Osteoblast (primary cell): Measurements from ENCODE around the gene MARS1. TPM values are rescaled to one million over a fixed set of nuclear protein-coding genes. Genes with fewer than 3 reads are reported as not detected.

Experiments
- DNase-seq: peaks from one replicate; pipeline ENCODE4 v3.0.0; 2011; ENCODE audit warnings: low spot score, mixed read lengths; ENCODE audit not compliant: insufficient read length; ENCODE audit errors: missing footprints
- H2AFZ ChIP-seq: 2 replicates; pipeline ENCODE4 v1.6.0; 2011; ENCODE audit warnings: mild to moderate bottlenecking, low read length
- H3K27ac ChIP-seq: 2 replicates; pipeline ENCODE4 v1.5.1; 2011; ENCODE audit warnings: mild to moderate bottlenecking, low read depth, low read length, moderate library complexity
- H3K27me3 ChIP-seq: 2 replicates; pipeline ENCODE4 v1.6.0; 2012; ENCODE audit warnings: mild to moderate bottlenecking, control low read depth, inconsistent platforms, low read length, moderate library complexity; ENCODE audit not compliant: insufficient read depth
- H3K36me3 ChIP-seq: 2 replicates; pipeline ENCODE4 v1.5.1; 2011; ENCODE audit warnings: mild to moderate bottlenecking, low read length, control low read depth, moderate library complexity; ENCODE audit not compliant: insufficient read depth
- H3K4me1 ChIP-seq: 2 replicates; pipeline ENCODE4 v1.5.1; 2011; ENCODE audit warnings: mild to moderate bottlenecking, low read length, control low read depth, moderate library complexity; ENCODE audit not compliant: insufficient read depth
- H3K4me2 ChIP-seq: 2 replicates; pipeline ENCODE4 v1.6.0; 2011; ENCODE audit warnings: mild to moderate bottlenecking, low read length; ENCODE audit not compliant: insufficient read depth
- H3K4me3 ChIP-seq: fragments of 200-600 bp; sonication (generic); 3 replicates; pipeline ENCODE4 v1.5.1; 2012; ENCODE audit warnings: mild to moderate bottlenecking, low read length, inconsistent platforms; ENCODE audit not compliant: insufficient read depth
- H3K79me2 ChIP-seq: 2 replicates; pipeline ENCODE4 v1.6.0; 2012; ENCODE audit warnings: mild to moderate bottlenecking, low read length, control low read depth, inconsistent platforms; ENCODE audit not compliant: insufficient read depth
- H3K9me3 ChIP-seq: 2 replicates; pipeline ENCODE4 v1.5.1; 2011; ENCODE audit warnings: low read depth, low read length, control low read depth
- H4K20me1 ChIP-seq: 2 replicates; pipeline ENCODE4 v1.6.0; 2012; ENCODE audit warnings: mild to moderate bottlenecking, low read length, control low read depth; ENCODE audit not compliant: insufficient read depth
- CTCF ChIP-seq: IDR thresholded peaks from 2 replicates; pipeline ENCODE4 v1.5.1; 2011; ENCODE audit warnings: mild to moderate bottlenecking, low read depth, low read length, moderate library complexity; ENCODE audit errors: extremely low read depth
- total RNA-seq: library from RNA; depleted of rRNA; stranded (reverse); fragments of >200 nt; gene quantifications from 2 replicates; pipeline ENCODE4 v1.2.3, GENCODE V29; 2012

The MARS1 gene
- total RNA-seq, 1 donor: 187 TPM

- peaks cover 43% of the 10 kb centered on the region for H3K4me1 ChIP-seq
- peak overlapping the region; percentile 77 for H3K4me3 ChIP-seq
- peak overlapping the region; percentile 96 for H3K4me2 ChIP-seq
- peak; percentile 90 for DNase-seq
- TF ChIP-seq CTCF: no peak
- H3K79me2 ChIP-seq: peaks cover 66% of the 10 kb centered on the region
- H3K36me3 ChIP-seq: peaks cover 37% of the 10 kb centered on the region
- no peaks in the 10 kb centered on the region for H3K27me3 ChIP-seq
- H3K9me3 ChIP-seq: no peaks in the 10 kb centered on the region
- H2AFZ ChIP-seq: peak overlapping the region; percentile 14
- peak overlapping the region; percentile 75 for H3K27ac ChIP-seq
- H4K20me1 ChIP-seq: peaks cover 47% of the 10 kb centered on the region
Observed at GRCh38 chr12:57522887-57523705, 35.2 kb downstream of the MARS1 start.

DNA sequence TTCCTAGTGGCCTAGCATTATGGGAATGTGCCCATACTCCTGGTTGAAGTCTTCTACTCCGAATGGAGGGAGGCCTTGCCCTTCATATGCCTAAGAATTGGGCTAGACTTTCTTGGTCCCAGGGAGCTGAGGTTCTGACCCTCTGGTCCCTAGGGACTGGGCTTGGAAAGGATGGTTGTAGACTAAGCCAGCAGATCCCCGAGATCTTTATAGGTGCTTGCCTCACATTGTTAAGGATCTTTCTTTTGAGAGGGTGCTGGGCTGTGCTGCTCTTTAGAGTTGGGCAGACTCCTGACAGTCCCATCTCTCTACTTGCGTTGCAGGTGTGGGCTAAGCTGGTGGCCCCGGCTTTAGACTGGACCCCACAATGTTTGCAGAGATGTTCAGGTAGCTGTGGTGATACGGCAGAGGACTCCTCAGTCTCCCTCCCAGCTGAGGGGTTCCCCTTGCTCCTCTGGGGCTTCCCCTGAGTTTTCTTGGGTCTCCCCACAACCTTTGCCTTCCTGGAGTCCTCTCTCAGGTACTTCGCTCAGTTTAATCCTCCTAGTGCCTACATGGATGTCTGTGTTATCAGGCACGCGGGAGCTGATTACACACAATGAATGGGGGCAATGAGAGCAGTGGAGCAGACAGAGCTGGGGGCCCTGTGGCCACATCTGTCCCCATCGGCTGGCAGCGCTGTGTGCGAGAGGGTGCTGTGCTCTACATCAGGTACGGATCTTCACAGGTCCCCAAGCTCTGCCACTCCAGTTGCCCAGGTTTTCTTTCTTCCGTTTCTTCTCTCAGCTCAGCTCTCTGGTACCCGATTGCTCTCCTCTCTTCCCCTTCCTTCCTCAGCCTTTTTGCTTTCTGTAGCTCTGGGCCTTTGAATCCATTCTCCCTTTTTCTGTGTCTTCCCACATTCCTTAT lies 36.1 kb downstream of the MARS1 start:
- peaks cover 38% of the 10 kb centered on the region for H3K36me3 ChIP-seq
- peak overlapping the region; percentile 75 for H3K27ac ChIP-seq
- peaks cover 58% of the 10 kb centered on the region for H3K79me2 ChIP-seq
- H2AFZ ChIP-seq: no peak overlapping the region
- no peaks in the 10 kb centered on the region for H3K9me3 ChIP-seq
- H3K4me2 ChIP-seq: peak overlapping the region; percentile 96
- no peak for TF ChIP-seq CTCF
- peak overlapping the region; percentile 77 for H3K4me3 ChIP-seq
- DNase-seq: peak; percentile 91
- peaks cover 41% of the 10 kb centered on the region for H4K20me1 ChIP-seq
- H3K27me3 ChIP-seq: no peaks in the 10 kb centered on the region
- peaks cover 35% of the 10 kb centered on the region for H3K4me1 ChIP-seq

DNA sequence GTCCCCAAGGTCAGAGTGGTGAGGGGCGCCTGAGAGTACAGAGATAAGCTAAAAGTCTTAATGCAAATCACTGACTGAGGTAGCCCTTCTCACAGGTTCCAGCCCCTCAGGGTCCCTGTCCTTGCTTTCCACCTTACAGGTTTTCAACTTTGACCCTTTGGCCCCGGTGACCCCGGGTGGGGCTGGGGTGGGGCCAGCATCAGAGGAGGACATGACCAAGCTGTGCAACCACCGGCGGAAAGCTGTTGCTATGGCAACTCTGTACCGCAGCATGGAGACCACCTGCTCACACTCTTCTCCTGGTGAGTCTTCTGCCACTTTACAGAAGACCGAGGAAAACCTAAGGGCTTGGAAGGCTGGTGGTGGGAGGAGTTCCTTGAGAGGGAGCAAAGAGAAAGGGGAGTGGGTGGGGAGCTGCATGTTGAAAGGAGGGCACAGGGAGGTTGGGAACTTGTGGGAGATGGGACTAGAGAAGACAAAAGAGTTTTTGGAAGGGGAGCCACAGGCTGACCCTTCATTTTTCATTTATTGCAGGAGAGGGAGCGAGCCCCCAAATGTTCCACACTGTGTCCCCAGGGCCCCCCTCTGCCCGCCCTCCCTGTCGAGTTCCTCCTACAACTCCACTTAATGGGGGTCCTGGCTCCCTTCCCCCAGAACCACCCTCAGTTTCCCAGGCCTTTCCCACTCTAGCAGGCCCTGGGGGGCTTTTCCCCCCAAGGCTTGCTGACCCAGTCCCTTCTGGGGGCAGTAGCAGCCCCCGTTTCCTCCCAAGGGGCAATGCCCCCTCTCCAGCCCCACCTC lies 37.1 kb downstream of the MARS1 start:
- Histone ChIP-seq H2AFZ (no peak overlapping the region), H3K27me3 (no peaks in the 10 kb centered on the region), H3K4me2 (peak overlapping the region; percentile 96), H3K79me2 (peaks cover 47% of the 10 kb centered on the region), H3K4me3 (peak overlapping the region; percentile 77), H4K20me1 (peaks cover 34% of the 10 kb centered on the region), H3K4me1 (peaks cover 30% of the 10 kb centered on the region), H3K36me3 (peaks cover 43% of the 10 kb centered on the region), H3K9me3 (no peaks in the 10 kb centered on the region), H3K27ac (no peak overlapping the region)
- no peak for TF ChIP-seq CTCF
- peak; percentile 84 for DNase-seq
